Endothelial cell of umbilical vein (primary cell): ENCODE data around the gene ARSH.

ENCODE experiments used
- CTCF ChIP-seq, 2 donors: IDR thresholded peaks; 1 replicate in 1 of 2; 2 replicates in 1 of 2; pipeline ENCODE4 v1.5.1; 2011; ENCODE audit warnings: low read length in 2 of 2, mild to moderate bottlenecking in 2 of 2, moderate library complexity in 2 of 2, control low read depth in 1 of 2, inconsistent platforms in 1 of 2, low read depth in 1 of 2; ENCODE audit not compliant: insufficient read depth in 1 of 2; ENCODE audit errors: extremely low read depth in 1 of 2
- EZH2 ChIP-seq: IDR thresholded peaks from 2 replicates; pipeline ENCODE4 v1.6.1; 2012; ENCODE audit warnings: borderline replicate concordance, low read depth, mild to moderate bottlenecking, moderate library complexity, low read length, inconsistent platforms; ENCODE audit not compliant: severe bottlenecking
- FOS ChIP-seq: IDR thresholded peaks from 2 replicates; pipeline ENCODE4 v1.6.1; 2011; ENCODE audit warnings: mild to moderate bottlenecking, low read length, moderate library complexity, borderline replicate concordance; ENCODE audit not compliant: insufficient read depth
- GATA2 ChIP-seq: IDR thresholded peaks from 2 replicates; pipeline ENCODE4 v1.7.0; 2011; ENCODE audit warnings: low read depth, mild to moderate bottlenecking, moderate library complexity, mixed read lengths, low read length; ENCODE audit not compliant: insufficient read length, insufficient read depth
- JUN ChIP-seq: IDR thresholded peaks from 2 replicates; pipeline ENCODE4 v1.6.1; 2011; ENCODE audit warnings: borderline replicate concordance, low read depth; ENCODE audit not compliant: insufficient read length, insufficient read depth
- MYC ChIP-seq: IDR thresholded peaks from one replicate; pipeline ENCODE4 v1.6.1; 2011; ENCODE audit warnings: mild to moderate bottlenecking, low read depth, low read length
- POLR2A ChIP-seq: IDR thresholded peaks from 2 replicates; pipeline ENCODE4 v1.6.1; 2012; ENCODE audit warnings: low read depth, mild to moderate bottlenecking, control low read depth, low read length
- POLR2AphosphoS5 ChIP-seq: IDR thresholded peaks from 2 replicates; pipeline ENCODE4 v1.6.1; 2012; ENCODE audit warnings: low read depth, mild to moderate bottlenecking, control low read depth, low read length, moderate library complexity; ENCODE audit not compliant: insufficient read depth
- TF ChIP-seq, protein P1 (sequence below): IDR thresholded peaks from 2 replicates; pipeline ENCODE4 v1.6.1; 2011; ENCODE audit not compliant: insufficient read depth, insufficient read length

GRCh38 chrX:2958199-2958598 lies 48.1 kb upstream of the ARSH start:
- no peak for TF ChIP-seq CTCF (IDR thresholded peaks at IDR 0.05; ENCODE audit: extremely low read depth in 1 of 2, insufficient read depth in 1 of 2, low read depth in 1 of 2, low read length in 2 of 2)
- no peak for TF ChIP-seq EZH2
- TF ChIP-seq POLR2A = no peak
- TF ChIP-seq FOS = no peak
- no peak for TF ChIP-seq POLR2AphosphoS5
- TF ChIP-seq JUN = no peak
- TF ChIP-seq MYC = no peak
- TF ChIP-seq GATA2 = no peak
- TF ChIP-seq, protein P1, sequence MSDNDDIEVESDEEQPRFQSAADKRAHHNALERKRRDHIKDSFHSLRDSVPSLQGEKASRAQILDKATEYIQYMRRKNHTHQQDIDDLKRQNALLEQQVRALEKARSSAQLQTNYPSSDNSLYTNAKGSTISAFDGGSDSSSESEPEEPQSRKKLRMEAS = no peak
